HG02981 (cell line): Measurements from ENCODE around the gene ALPK1.
"Not testable (repeated sequence)": the region's sequence is repeated elsewhere in the genome, so short reads cannot be mapped to it uniquely, and the experiment has no call there.

Experiments
- ATAC-seq: cut with Tn5 transposase; IDR thresholded peaks from one replicate; pipeline ENCODE4 v1.9.1; 2021; ENCODE audit warnings: mild to moderate bottlenecking, moderate library complexity; ENCODE audit not compliant: unreplicated experiment

Gene ALPK1

DNA sequence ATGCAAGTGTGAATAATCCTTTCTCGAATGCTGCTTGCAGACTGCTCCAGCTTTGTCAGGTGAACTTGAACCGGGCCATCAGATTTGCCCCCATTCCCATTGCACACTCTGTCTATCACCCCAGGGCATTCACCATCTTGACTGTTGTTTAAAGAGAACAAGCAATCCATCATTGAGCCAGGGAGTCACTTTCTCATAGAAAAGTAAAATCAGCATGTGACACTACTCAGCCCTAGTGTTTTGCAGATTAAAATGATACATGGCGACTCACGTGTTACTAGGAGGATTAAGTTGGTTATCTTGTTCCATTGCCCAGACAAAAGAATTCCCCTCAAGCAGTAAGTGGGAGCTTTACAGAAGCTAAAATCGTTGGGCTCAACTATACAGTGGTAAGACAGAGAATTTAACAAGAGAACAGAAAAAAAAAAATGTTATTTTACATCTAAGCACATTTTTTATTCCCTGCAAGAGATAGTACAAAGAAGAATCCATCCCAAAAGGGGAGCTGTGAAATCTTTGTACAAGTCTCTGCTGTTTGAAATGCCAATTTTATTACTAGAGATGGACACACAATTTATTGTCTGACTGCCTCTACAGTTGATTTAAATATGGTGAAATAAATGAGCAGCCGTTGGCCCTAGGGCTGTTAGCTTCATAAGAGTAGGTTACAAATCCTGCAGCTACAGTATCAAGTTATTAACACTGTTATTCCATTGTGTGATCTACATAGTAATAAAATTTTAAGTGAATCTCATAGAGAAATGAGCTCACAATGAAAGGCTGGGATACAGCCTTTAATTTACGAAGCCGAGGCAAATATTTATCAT lies 151.3 kb downstream of the ALPK1 start:
- ATAC-seq: no peak

GRCh38 chr4:112449708-112450107 lies 152.5 kb downstream of the ALPK1 start:
- ATAC-seq: no peak

DNA sequence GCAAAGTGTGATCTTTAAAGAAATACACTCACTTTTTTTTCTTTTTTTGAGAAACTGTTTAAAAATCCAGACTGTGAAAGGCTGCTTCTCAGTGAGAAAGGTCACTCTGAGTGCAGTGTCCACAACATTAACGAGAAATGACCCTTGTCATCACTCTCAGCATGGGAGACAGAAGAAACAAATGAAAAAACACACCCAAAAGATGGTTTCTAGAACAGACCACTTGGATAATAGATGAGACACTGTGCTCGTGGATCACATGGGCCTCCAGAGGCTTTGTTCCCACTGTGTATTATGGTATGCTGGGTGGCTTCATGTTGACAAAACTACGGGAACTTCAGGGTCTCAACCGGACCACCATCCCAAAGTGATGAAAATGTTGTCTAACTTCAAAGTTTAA lies 153.9 kb downstream of the ALPK1 start:
- no peak for ATAC-seq

- ATAC-seq: no peak
Measured at GRCh38 chr4:112451831-112452230, 154.7 kb downstream of the ALPK1 start.

DNA sequence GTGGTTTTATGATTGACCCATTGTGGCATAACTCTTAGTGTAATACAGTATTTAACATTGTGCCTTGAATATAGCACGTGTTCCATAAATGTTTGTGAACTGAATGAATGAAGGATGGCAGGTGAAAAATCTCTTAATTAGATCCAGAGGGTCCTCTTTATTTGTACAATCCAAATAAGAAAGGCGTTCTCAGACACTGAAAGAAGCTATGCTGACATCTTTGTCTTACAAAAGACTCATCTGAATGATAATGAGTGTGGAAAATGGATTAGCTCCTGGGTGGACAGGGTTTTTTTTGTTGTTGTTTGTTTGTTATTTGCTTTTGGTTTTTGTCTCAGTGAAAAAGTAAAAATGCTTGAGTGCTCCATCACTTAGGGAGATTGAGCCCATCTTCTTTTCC lies 156.2 kb downstream of the ALPK1 start:
- ATAC-seq: no peak

DNA sequence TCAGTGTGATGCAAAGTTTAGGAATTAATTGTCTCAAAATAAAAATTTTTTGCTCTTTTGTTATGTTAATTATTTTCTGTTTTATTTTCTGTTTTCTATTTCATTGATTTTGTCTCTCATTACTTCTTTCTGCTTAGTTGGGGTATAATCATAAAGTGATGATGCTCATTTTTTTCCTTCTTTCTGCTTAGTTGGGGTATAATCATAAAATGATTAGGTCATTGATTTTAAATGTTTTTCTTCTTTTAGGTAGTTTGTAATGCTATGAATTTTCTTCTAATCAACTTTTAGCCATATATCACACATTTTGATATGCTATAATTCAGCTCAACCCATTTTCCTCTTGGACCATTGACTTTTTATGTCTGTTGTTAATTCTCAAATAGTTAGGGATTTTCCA lies 175.1 kb downstream of the ALPK1 start:
- no peak for ATAC-seq

GRCh38 chr4:112473985-112474384 lies 176.8 kb downstream of the ALPK1 start:
- ATAC-seq: no peak

DNA sequence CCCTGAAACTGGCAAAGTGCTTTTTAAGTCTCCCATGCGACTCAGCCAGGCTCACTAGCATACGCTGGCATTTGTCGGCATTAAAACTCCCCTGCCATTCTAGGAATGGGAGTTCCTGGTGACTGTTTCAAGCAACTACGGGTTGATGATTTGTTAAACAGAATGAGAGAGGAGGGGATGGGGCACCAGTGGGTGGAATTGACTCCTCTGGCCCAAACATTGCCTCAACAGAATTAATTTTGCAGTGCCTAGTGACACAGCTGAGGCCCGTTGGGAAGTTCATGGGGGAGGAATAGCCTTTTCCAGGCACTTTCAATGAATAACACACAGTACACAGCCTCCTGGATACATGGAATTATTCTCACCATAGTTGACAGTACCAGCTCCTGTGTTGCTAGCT lies 188.8 kb downstream of the ALPK1 start:
- no peak for ATAC-seq

DNA sequence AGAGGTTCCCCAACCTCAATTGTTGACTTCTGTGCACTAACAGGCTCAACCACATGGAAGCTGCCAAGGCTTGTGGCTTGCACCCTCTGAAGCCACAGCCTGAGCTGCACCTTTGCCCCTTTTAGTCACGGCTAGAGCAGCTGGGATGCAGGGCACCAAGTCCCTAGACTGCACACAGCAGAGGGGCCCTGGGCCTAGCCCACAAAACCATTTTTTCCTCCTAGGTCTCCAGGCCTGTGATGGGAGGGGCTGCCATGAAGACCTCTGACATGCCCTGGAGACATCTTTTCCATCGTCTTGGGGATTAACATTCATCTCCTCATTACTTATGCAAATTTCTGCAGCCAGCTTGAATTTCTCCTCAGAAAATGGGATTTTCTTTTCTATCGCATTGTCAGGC lies 193.6 kb downstream of the ALPK1 start:
- ATAC-seq: not testable (repeated sequence)
